Liver (tissue), 3 donors: Measurements from ENCODE around the gene ARHGAP9.

ENCODE experiments used
- ATF3 ChIP-seq: IDR thresholded peaks from 2 replicates; pipeline ENCODE4 v1.6.1; 2016; ENCODE audit warnings: antibody characterized with exemption
- CTCF ChIP-seq: fragments of 150-350 bp; IDR thresholded peaks from 2 replicates; pipeline ENCODE4 v1.5.1; 2017; ENCODE audit warnings: improper control_type of control experiment, low read depth, low read length; ENCODE audit not compliant: missing input control
- EGR1 ChIP-seq, 2 donors: IDR thresholded peaks; 2 replicates each; pipeline ENCODE4 v1.6.1; 2016 to 2018; ENCODE audit warnings: antibody characterized with exemption in 2 of 2, low read depth in 2 of 2
- GABPA ChIP-seq, 2 donors: IDR thresholded peaks in 1 of 2; conservative IDR thresholded peaks in 1 of 2; 2 replicates each; pipeline ENCODE4 v1.6.1; 2016; ENCODE audit warnings: antibody characterized with exemption in 2 of 2, mild to moderate bottlenecking in 1 of 2, moderate library complexity in 1 of 2
- HNF4A ChIP-seq, 2 donors: conservative IDR thresholded peaks; 2 replicates each; pipeline ENCODE4 v1.6.1; 2016; ENCODE audit warnings: antibody characterized with exemption in 2 of 2, mild to moderate bottlenecking in 2 of 2
- HNF4G ChIP-seq: IDR thresholded peaks from 2 replicates; pipeline ENCODE4 v1.6.1; 2016; ENCODE audit warnings: antibody characterized with exemption
- JUND ChIP-seq, 2 donors: IDR thresholded peaks; 2 replicates each; pipeline ENCODE4 v1.6.1; 2016; ENCODE audit warnings: antibody characterized with exemption in 2 of 2
- MAX ChIP-seq: IDR thresholded peaks from 2 replicates; pipeline ENCODE4 v1.6.1; 2016; ENCODE audit warnings: antibody characterized with exemption
- RAD21 ChIP-seq, 2 donors: IDR thresholded peaks; 2 replicates each; pipeline ENCODE4 v1.6.1; 2016; ENCODE audit warnings: antibody characterized with exemption in 2 of 2, mild to moderate bottlenecking in 2 of 2
- REST ChIP-seq: IDR thresholded peaks from 2 replicates; pipeline ENCODE4 v1.6.1; 2016; ENCODE audit warnings: antibody characterized with exemption, mild to moderate bottlenecking
- SP1 ChIP-seq: IDR thresholded peaks from 2 replicates; pipeline ENCODE4 v1.6.1; 2018; ENCODE audit warnings: antibody characterized with exemption, mild to moderate bottlenecking
- TAF1 ChIP-seq: conservative IDR thresholded peaks from 2 replicates; pipeline ENCODE4 v1.6.1; 2016; ENCODE audit warnings: antibody characterized with exemption, mild to moderate bottlenecking
- YY1 ChIP-seq: IDR thresholded peaks from 2 replicates; pipeline ENCODE4 v1.6.1; 2016; ENCODE audit warnings: antibody characterized with exemption, mild to moderate bottlenecking
- ZBTB33 ChIP-seq: IDR thresholded peaks from 2 replicates; pipeline ENCODE4 v1.6.1; 2016; ENCODE audit warnings: antibody characterized with exemption
- donor health status: healthy.
- donor health status: healthy.

- TF ChIP-seq CTCF (no peak), YY1 (no peak), RAD21 (IDR thresholded peaks at IDR 0.05) (no peak), ZBTB33 (no peak), TAF1 (no peak), ATF3 (no peak), JUND (IDR thresholded peaks at IDR 0.05) (no peak), MAX (no peak), EGR1 (IDR thresholded peaks at IDR 0.05; ENCODE audit: low read depth in 2 of 2) (no peak), REST (no peak), HNF4G (no peak), GABPA (IDR thresholded peaks at IDR 0.05 in 1 of 2, conservative IDR thresholded peaks at IDR 0.05 in 1 of 2) (no peak), SP1 (no peak), HNF4A (conservative IDR thresholded peaks at IDR 0.05) (no peak)
Observed at GRCh38 chr12:57526477-57527126, 46.9 kb upstream of the ARHGAP9 start.
